ENCODE data around the gene SENP2. TPM values are rescaled to one million over a fixed set of nuclear protein-coding genes. Genes with fewer than 3 reads are reported as not detected.
"Not testable (repeated sequence)": the region's sequence is repeated elsewhere in the genome, so short reads cannot be mapped to it uniquely, and the experiment has no call there.

SENP2 gene
- total RNA-seq, 2 experiments from 2014 or later, result 32.8 to 33.6 TPM

DNA sequence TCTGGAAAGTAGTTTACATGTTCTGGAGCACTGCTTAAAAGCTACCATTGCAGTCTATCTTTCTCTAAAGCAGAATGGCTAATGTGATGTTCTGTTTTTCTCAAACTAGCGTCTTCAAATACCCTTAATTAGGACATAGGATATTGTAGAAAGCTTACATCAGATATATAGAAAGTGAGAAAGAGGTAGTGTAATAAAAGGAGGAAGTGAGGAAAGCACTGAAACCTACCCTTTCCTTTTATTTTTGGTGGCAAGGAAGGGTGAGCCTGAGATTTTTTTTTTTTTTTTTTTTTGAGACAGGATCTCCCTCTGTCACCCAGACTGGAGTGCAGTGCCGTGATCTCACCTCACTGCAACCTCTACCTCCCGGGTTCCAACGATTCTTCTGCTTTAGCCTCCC, 9.4 kb downstream of the SENP2 start:
- ChIA-PET CTCF (interaction anchor here (1.4 to 1.7 kb wide), 2 partner anchors 9 to 65 kb away, joined by 4 to 9 read pairs; partner anchors contain the start of gene SENP2), POLR2A (interaction anchor here (1.6 to 3.0 kb wide), 2 partner anchors 9 to 11 kb away, joined by 3 to 12 read pairs; partner anchors contain the start of gene SENP2)
- no peak overlapping the region for H3K27ac Mint-ChIP-seq

DNA sequence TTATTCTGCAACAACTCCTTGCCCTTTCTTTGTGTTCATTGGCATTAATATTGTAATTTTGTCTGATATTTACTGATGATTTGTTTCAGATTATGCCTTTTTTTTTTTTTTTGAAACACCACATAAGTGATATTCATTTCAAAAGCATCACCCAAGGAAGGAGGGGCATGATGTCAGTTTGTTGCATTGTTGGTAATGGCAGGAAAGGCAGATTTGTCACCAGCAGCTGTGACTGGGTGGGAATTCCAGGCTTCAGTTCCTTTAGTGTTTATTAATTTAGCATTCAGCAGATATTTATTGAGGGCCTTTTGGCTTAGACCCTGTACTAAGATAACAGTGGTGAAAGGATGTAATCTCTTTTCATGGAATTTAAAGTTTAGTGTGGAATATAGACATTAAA, 19.5 kb downstream of the SENP2 start:
- Mint-ChIP-seq H3K27ac (no peak overlapping the region), H3K36me3 (ENCODE audit: low read depth) (peaks cover 59% of the 10 kb centered on the region), H3K4me1 (no peaks in the 10 kb centered on the region), H3K4me3 (no peak overlapping the region), H3K9me3 (no peaks in the 10 kb centered on the region), H3K27me3 (no peaks in the 10 kb centered on the region)
- ChIA-PET CTCF (interaction anchor here (1.0 to 2.0 kb wide), 3 partner anchors 13 to 55 kb away, joined by 4 to 5 read pairs (median 5); partner anchors contain the start of gene SENP2), POLR2A (interaction anchor here (1.2 kb wide), 1 partner anchor 11 kb away, joined by 3 read pairs; no protein-coding TSS in a partner anchor)
- no peak for DNase-seq

More for the DNA sequence above, 9.4 kb downstream of the SENP2 start:
- peaks cover 26% of the 10 kb centered on the region for H3K36me3 Mint-ChIP-seq (ENCODE audit: low read depth)
- H3K4me1 Mint-ChIP-seq, result peaks cover 5% of the 10 kb centered on the region
- H3K27me3 Mint-ChIP-seq, result no peaks in the 10 kb centered on the region
- no peak overlapping the region for H3K4me3 Mint-ChIP-seq
- DNase-seq, result no peak
- H3K9me3 Mint-ChIP-seq, result no peaks in the 10 kb centered on the region

DNA sequence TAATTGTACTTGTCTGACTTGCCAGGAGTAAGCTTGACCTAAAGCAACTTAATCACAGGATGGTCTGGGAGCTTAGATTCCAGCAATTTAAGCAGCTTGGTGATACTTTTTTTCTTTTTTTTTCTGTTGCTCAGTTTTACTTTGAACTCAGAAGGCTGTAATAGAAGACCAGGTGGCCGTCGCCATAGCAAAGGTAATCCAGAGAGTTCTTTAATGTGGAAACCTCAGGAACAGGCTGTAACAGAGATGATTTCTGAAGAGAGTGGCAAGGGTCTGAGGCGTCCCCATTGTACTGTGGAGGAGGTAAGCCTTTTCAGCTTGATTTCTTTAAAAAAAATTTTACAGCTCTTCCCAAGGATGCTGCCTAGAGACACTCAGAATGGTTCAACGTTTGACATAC, 20.1 kb downstream of the SENP2 start:
- Mint-ChIP-seq H3K27me3 (no peaks in the 10 kb centered on the region), H3K27ac (no peak overlapping the region), H3K36me3 (ENCODE audit: low read depth) (peaks cover 55% of the 10 kb centered on the region), H3K4me3 (no peak overlapping the region), H3K4me1 (no peaks in the 10 kb centered on the region), H3K9me3 (no peaks in the 10 kb centered on the region)
- no peak for DNase-seq
- ChIA-PET CTCF (interaction anchor here (1.0 to 2.0 kb wide), 3 partner anchors 14 to 54 kb away, joined by 4 to 5 read pairs (median 5); partner anchors contain the start of gene SENP2), POLR2A (interaction anchor here (1.1 to 1.2 kb wide), 2 partner anchors 11 to 20 kb away, joined by 3 read pairs; no protein-coding TSS in a partner anchor)

DNA sequence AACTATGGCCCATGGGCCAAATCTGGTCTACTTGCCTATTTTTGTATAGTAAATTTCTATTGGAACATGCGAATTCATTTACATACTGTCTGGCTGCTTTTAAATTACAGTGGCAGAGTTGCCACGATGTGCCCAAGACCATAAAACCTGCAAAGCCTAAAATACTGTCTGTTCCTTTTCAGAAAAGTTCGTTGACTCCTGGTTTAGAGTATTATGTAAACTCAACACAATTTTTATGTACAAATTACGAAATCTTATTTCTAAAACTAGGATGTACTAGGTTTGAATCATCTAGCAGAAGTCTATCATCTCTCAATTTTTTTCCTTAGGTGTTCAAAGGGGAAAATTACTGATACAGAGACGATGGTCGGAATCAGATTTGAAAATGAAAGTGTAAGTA, 26.9 kb downstream of the SENP2 start:
- CTCF ChIA-PET, result interaction anchor here (1.2 kb wide), 1 partner anchor 330 kb away, joined by 3 read pairs; no protein-coding TSS in a partner anchor
- POLR2A ChIA-PET, result interaction anchor here (1.0 kb wide), 1 partner anchor 27 kb away, joined by 8 read pairs; the partner anchor contains the start of gene SENP2

DNA sequence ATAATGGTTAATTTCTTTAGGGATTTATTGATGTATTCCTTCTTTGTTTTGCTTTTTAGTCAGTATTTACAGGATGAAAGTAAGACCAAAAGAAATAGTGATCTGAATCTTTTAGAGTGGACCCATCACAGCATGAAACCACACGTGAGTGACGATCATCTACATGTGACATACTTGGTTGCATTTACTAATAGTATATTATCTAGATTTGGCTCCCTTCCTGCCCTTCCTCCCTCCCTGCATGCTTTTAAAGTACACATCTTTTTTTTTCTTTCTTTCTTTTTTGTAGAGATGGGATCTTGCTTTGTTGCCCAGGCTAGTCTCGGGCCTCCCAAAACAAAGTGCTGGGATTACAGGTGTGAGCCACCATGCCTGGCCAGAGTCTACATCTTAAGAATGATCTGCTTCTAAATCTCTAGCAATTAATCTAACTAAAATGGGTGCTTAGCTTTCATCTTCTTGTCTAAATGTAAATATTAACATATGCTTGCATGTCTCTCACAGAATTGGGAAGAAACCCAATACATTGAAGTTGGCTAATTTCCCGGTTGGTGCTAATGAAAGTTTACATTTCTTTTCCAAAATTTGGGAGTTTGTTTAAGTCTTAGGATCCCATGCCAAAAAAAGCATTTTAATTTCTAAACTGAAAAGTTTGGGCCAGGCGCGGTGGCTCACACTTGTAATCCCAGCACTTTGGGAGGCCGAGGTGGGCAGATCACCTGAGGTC, 38.0 kb downstream of the SENP2 start:
- no peak for DNase-seq
- Mint-ChIP-seq H3K36me3 (ENCODE audit: low read depth) (peaks cover 33% of the 10 kb centered on the region), H3K27ac (no peak overlapping the region), H3K27me3 (no peaks in the 10 kb centered on the region), H3K9me3 (no peaks in the 10 kb centered on the region), H3K4me1 (peaks cover 10% of the 10 kb centered on the region), H3K4me3 (no peak overlapping the region)
- CTCF ChIA-PET, result no interaction called here
- POLR2A ChIA-PET, result no interaction called here

More for the DNA sequence above, 26.9 kb downstream of the SENP2 start:
- H3K36me3 Mint-ChIP-seq (ENCODE audit: low read depth), result peaks cover 36% of the 10 kb centered on the region
- DNase-seq, result no peak
- peaks cover 8% of the 10 kb centered on the region for H3K4me1 Mint-ChIP-seq
- H3K27me3 Mint-ChIP-seq, result no peaks in the 10 kb centered on the region
- H3K4me3 Mint-ChIP-seq, result peak overlapping the region; percentile 67
- H3K27ac Mint-ChIP-seq, result peak overlapping the region; percentile 77
- no peaks in the 10 kb centered on the region for H3K9me3 Mint-ChIP-seq

DNA sequence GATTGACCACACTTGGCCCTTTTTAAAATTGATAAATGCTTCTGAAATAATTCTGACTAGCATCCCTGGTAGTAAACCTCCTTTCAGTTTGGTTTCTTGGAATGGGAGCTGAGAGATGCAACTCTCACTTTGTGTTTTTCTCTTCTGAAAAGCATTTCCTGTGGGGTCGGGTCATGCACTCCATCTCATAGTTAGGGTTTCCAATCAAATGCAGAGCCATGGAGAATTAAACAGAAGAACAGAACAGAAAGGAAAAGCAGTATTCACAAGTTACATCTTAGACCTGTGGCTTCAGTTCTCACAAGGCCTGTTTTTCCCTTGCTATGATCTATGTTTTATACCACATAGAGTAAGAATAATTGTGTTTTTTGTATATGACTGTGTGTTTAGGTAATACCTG, 39.7 kb downstream of the SENP2 start:
- no peak for DNase-seq
- CTCF ChIA-PET, result interaction anchor here (0.6 to 2.3 kb wide), 2 partner anchors 34 to 40 kb away, joined by 3 to 11 read pairs; partner anchors contain the start of gene SENP2
- peak overlapping the region; percentile 22 for H3K27ac Mint-ChIP-seq
- H3K4me1 Mint-ChIP-seq, result peaks cover 10% of the 10 kb centered on the region
- H3K27me3 Mint-ChIP-seq, result no peaks in the 10 kb centered on the region
- POLR2A ChIA-PET, result no interaction called here
- H3K36me3 Mint-ChIP-seq (ENCODE audit: low read depth), result peaks cover 36% of the 10 kb centered on the region
- H3K4me3 Mint-ChIP-seq, result no peak overlapping the region
- no peaks in the 10 kb centered on the region for H3K9me3 Mint-ChIP-seq

DNA sequence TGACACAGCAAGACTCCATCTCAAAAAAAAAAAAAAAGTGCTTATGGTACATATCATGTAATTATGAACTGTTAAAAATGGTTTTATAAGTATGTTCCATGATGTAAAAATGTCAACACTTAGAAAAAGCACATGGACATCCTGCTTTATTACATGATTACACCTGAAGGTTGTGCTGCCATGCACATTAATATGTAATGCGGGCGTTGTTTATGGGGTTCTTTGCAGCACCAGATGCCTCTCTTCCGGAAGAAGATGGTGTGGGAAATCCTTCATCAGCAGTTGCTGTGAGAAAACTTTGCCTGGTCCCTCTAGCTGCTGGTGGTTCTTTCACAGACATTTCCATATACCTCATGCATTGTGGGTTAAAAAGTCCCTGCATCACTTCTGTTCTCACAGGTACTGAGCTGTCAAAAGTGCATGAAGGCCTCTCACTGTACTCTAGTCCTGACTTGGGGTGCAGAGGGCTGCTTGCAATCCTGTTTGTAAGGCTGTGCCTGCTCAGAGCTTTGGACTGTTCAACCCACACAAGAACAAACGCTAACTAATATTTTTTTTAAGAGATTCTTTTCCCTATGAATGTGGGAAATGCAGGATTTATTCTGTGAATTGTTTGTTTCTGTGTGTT, 43.6 kb downstream of the SENP2 start:
- ChIA-PET POLR2A (no interaction called here), CTCF (no interaction called here)
- no peak overlapping the region for H3K4me3 Mint-ChIP-seq
- peaks cover 10% of the 10 kb centered on the region for H3K4me1 Mint-ChIP-seq
- no peak overlapping the region for H3K27ac Mint-ChIP-seq
- no peak for DNase-seq
- peaks cover 29% of the 10 kb centered on the region for H3K36me3 Mint-ChIP-seq (ENCODE audit: low read depth)
- H3K9me3 Mint-ChIP-seq, result no peaks in the 10 kb centered on the region
- no peaks in the 10 kb centered on the region for H3K27me3 Mint-ChIP-seq

DNA sequence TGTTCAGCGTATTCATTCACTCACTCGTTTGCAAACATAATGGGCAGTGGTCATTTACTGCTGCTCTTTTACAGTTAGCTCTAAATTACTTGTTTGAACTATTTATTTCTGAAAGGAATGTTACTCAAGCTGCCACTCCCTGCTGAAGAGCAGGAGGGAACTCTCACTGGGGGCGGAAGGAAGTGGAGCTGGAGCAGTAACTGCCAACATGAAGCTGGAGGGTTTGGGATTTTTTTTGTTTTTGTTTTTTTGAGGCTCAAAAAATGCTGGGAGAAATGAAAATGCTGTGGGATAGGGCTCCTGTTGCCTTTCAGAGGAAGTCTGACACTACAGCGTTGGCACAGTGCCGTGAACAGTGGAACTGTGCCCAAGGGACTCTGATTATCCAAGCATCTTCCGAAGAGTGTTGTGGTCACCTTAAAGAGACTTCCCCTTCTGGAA, 44.1 kb downstream of the SENP2 start:
- Mint-ChIP-seq H3K4me1 (peaks cover 8% of the 10 kb centered on the region), H3K27me3 (no peaks in the 10 kb centered on the region), H3K4me3 (no peak overlapping the region), H3K27ac (no peak overlapping the region), H3K36me3 (ENCODE audit: low read depth) (peaks cover 26% of the 10 kb centered on the region), H3K9me3 (no peaks in the 10 kb centered on the region)
- CTCF ChIA-PET, result no interaction called here
- DNase-seq, result no peak
- POLR2A ChIA-PET, result no interaction called here

DNA sequence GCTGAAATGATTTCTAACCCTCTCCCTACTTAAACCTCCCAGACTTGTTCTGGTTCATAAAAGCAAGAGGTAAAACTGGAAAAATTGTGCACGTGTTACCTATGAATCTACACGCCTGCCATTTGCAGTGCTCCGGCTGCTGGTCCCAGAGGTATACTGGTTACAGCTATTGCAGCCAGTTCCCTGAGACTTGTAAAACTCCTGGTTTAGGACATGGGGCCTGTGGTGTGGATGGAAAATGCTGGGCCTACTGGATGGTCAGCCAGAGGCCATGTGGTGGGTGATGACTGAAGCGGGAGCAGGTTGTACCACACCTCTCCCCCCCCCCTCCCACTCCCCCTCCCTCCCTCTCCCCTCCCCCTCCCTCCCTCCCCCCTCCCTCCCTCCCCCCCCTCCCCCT, 45.0 kb downstream of the SENP2 start:
- Mint-ChIP-seq H3K9me3 (no peaks in the 10 kb centered on the region), H3K27me3 (no peaks in the 10 kb centered on the region), H3K27ac (no peak overlapping the region), H3K4me3 (no peak overlapping the region), H3K36me3 (ENCODE audit: low read depth) (peaks cover 19% of the 10 kb centered on the region), H3K4me1 (peaks cover 1% of the 10 kb centered on the region)
- no peak for DNase-seq
- ChIA-PET POLR2A (no interaction called here), CTCF (no interaction called here)

DNA sequence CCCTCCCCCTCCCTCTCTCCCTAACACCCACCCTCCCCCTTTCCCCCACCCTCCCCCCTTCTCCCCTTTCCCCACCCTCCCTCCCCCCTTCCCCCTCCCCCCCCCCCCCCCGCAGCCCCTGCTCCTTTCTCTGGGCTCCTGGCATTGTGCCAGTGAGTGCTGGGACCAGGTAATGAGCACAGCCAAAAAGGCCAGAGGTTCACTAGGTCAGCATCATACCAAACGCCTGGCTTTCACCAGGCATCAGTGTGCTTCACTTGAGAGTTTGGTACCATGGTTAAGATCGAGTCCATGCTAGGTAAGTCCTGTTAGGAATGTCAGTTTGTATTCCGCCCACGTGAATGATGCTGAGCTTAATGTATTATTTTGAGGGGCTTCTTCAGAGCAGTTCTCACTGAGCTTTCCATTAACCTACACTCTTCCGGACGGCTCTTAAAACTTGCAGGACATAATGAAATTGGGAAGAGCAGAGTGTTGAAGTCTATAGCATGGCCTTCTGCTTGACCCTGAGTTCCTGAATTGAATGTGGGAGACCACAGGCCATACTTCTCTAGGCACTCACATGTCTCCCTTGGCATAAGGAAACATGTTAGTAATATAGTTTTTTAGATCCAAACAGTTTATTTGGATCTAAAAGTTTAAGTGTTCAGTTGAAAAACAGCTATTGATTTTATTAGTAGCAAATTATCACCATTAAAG, 45.6 kb downstream of the SENP2 start:
- Mint-ChIP-seq H3K9me3 (no peaks in the 10 kb centered on the region), H3K4me1 (no peaks in the 10 kb centered on the region), H3K27ac (no peak overlapping the region), H3K27me3 (no peaks in the 10 kb centered on the region), H3K4me3 (no peak overlapping the region), H3K36me3 (ENCODE audit: low read depth) (peaks cover 17% of the 10 kb centered on the region)
- DNase-seq, result no peak
- CTCF ChIA-PET, result no interaction called here
- POLR2A ChIA-PET, result no interaction called here

DNA sequence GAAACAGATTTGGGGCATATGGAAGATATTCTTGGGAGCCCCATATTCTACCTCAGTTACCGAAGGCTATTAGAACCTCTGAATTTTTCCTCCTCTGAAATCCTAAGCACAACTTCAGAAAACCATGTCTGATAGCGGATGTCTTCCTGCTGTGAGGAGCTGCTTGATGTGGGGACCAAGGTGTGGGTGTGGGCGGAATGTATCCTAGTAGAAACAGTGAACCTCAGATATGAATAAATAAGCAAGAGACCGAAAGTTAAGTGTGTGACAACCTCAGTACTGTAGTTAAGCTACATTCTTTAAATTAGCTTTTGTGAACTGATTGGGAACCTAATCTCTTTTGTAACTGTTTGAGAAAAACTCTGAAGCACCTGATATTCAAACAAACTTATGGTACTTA, 46.9 kb downstream of the SENP2 start:
- Mint-ChIP-seq H3K9me3 (no peaks in the 10 kb centered on the region), H3K27me3 (no peaks in the 10 kb centered on the region), H3K4me1 (no peaks in the 10 kb centered on the region), H3K36me3 (ENCODE audit: low read depth) (peaks cover 8% of the 10 kb centered on the region), H3K4me3 (no peak overlapping the region), H3K27ac (no peak overlapping the region)
- CTCF ChIA-PET, result interaction anchor here (0.9 kb wide), 1 partner anchor 27 kb away, joined by 4 read pairs; no protein-coding TSS in a partner anchor
- POLR2A ChIA-PET, result no interaction called here
- no peak for DNase-seq

DNA sequence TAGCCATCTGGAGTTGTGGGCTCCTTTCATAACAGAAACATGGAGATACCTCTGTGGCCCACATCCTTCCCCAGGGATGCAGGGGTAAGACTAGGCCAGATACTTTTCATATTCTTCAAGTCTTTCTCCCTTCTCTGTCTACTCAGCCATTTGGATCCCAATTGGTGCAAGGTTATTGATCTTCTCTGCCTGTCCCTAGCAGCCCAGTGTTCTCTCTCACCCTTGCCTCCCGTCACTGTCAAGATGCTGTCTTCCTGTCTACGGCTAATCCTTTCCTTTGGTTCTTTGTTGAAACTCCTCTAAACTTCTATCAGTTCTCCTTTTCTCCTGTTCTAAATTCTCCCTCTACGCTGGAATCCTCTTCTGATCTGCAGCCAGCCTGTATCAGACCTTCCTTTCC, 51.3 kb downstream of the SENP2 start:
- Mint-ChIP-seq H3K9me3 (no peaks in the 10 kb centered on the region), H3K36me3 (ENCODE audit: low read depth) (no peaks in the 10 kb centered on the region), H3K27me3 (peaks cover 9% of the 10 kb centered on the region), H3K4me3 (no peak overlapping the region), H3K27ac (no peak overlapping the region), H3K4me1 (no peaks in the 10 kb centered on the region)
- DNase-seq, result no peak
- ChIA-PET CTCF (no interaction called here), POLR2A (no interaction called here)

DNA sequence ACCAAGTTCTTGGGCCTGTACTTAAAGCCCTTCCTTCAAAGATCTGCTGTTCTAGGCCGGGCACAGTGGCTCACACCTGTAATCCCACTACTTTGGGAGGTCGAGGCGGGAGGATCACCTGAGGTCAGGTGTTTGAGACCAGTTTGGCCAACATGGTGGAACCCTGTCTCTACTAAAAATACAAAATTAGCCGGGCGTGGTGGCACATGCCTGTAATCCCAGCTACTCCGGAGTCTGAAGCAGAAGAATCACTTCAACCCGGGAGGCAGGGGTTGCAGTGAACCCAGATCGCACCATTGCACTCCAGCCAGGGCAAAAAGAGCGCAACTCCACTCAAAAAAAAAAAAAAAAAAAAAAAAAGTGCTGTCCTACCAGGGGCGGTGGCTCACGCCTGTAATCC, 52.6 kb downstream of the SENP2 start:
- H3K9me3 Mint-ChIP-seq; H3K4me3 Mint-ChIP-seq; H3K36me3 Mint-ChIP-seq (ENCODE audit: low read depth); H3K27me3 Mint-ChIP-seq; H3K4me1 Mint-ChIP-seq; CTCF ChIA-PET; POLR2A ChIA-PET; DNase-seq; H3K27ac Mint-ChIP-seq: not testable (repeated sequence)

All from activated CD4-positive, alpha-beta memory T cell treated with anti-CD3 and anti-CD28 coated beads, Interleukin-2, amount 10 ng/mL, durations not matched to agents 7 days and 5 days (primary cell).